ENCODE measurements around the gene ARID5B. TPM values are rescaled to one million over a fixed set of nuclear protein-coding genes. Genes with fewer than 3 reads are reported as not detected.

ARID5B gene
- total RNA-seq, 1 donor from 2014 or later, result 29.8 TPM

GRCh38 chr10:61923950-61924274, 22.4 kb downstream of the ARID5B start:
- H3K4me3 ChIP-seq, result no peak overlapping the region
- intact Hi-C loops (cut with DNase I), result no loop called here
- no peaks in the 10 kb centered on the region for H3K36me3 ChIP-seq
- DNase-seq, result no peak
- TF ChIP-seq CTCF (IDR thresholded peaks at IDR 0.05), result no peak
- no peaks in the 10 kb centered on the region for H3K4me1 ChIP-seq
- no peaks in the 10 kb centered on the region for H3K9me3 ChIP-seq
- no peaks in the 10 kb centered on the region for H3K27me3 ChIP-seq (ENCODE audit: low read depth)
- H3K27ac ChIP-seq, result no peak overlapping the region
- ATAC-seq, result no peak

GRCh38 chr10:61929555-61929954, 28.1 kb downstream of the ARID5B start:
- Histone ChIP-seq H3K27me3 (ENCODE audit: low read depth) (no peaks in the 10 kb centered on the region), H3K4me3 (no peak overlapping the region), H3K9me3 (no peaks in the 10 kb centered on the region), H3K4me1 (peaks cover 14% of the 10 kb centered on the region), H3K36me3 (no peaks in the 10 kb centered on the region), H3K27ac (no peak overlapping the region)
- no peak for DNase-seq
- TF ChIP-seq CTCF (IDR thresholded peaks at IDR 0.05), result no peak
- intact Hi-C loops (cut with DNase I), result no loop called here
- no peak for ATAC-seq

- H3K9me3 ChIP-seq, result no peaks in the 10 kb centered on the region
- peaks cover 16% of the 10 kb centered on the region for H3K4me1 ChIP-seq
- intact Hi-C loops (cut with DNase I), result no loop called here
- TF ChIP-seq CTCF (IDR thresholded peaks at IDR 0.05), result no peak
- H3K4me3 ChIP-seq, result no peak overlapping the region
- H3K27me3 ChIP-seq (ENCODE audit: low read depth), result no peaks in the 10 kb centered on the region
- ATAC-seq (no peak), DNase-seq (no peak)
- no peak overlapping the region for H3K27ac ChIP-seq
- no peaks in the 10 kb centered on the region for H3K36me3 ChIP-seq
Measured at GRCh38 chr10:61931620-61932332, 30.3 kb downstream of the ARID5B start.

- peak in 1 of 2 donors; percentile 50 for ATAC-seq
- H3K36me3 ChIP-seq, result no peaks in the 10 kb centered on the region
- DNase-seq, result no peak
- H3K4me3 ChIP-seq, result no peak overlapping the region
- no peaks in the 10 kb centered on the region for H3K9me3 ChIP-seq
- intact Hi-C loops (cut with DNase I), result no loop called here
- no peaks in the 10 kb centered on the region for H3K27me3 ChIP-seq (ENCODE audit: low read depth)
- peaks cover 34% of the 10 kb centered on the region for H3K4me1 ChIP-seq
- TF ChIP-seq CTCF (IDR thresholded peaks at IDR 0.05), result no peak
- peak overlapping the region; percentile 27 for H3K27ac ChIP-seq
Measured at GRCh38 chr10:61933859-61934555, 32.5 kb downstream of the ARID5B start.

- Histone ChIP-seq H3K36me3 (no peaks in the 10 kb centered on the region), H3K9me3 (no peaks in the 10 kb centered on the region), H3K4me1 (peaks cover 44% of the 10 kb centered on the region), H3K27me3 (ENCODE audit: low read depth) (no peaks in the 10 kb centered on the region), H3K4me3 (no peak overlapping the region), H3K27ac (peak overlapping the region; percentile 15)
- TF ChIP-seq CTCF (IDR thresholded peaks at IDR 0.05), result no peak
- intact Hi-C loops (cut with DNase I), result no loop called here
- no peak for DNase-seq
- ATAC-seq, result no peak
Measured at GRCh38 chr10:61935077-61935476, 33.6 kb downstream of the ARID5B start.
